HG03442 (cell line): ENCODE measurements around the gene DCT.

ENCODE experiments used
- ATAC-seq: cut with Tn5 transposase; IDR thresholded peaks from one replicate; pipeline ENCODE4 v1.9.1; 2021; ENCODE audit warnings: mild to moderate bottlenecking, moderate library complexity; ENCODE audit not compliant: unreplicated experiment

Gene DCT

GRCh38 chr13:94454906-94455305 is 24.6 kb downstream of the DCT start:
- ATAC-seq: no peak

- ATAC-seq: no peak
These were observed 25.1 kb downstream of the DCT start for GRCh38 chr13:94454334-94454733.

GRCh38 chr13:94444826-94445225 is 34.7 kb downstream of the DCT start:
- ATAC-seq: no peak

- ATAC-seq: peak; percentile 61
These were observed 43.8 kb downstream of the DCT start for GRCh38 chr13:94435604-94436226.

- ATAC-seq: peak; percentile 74
These were observed 46.2 kb downstream of the DCT start for GRCh38 chr13:94433055-94433961.

- ATAC-seq: no peak
These were observed 47.5 kb downstream of the DCT start for GRCh38 chr13:94431987-94432386.

GRCh38 chr13:94431574-94431973 is 47.9 kb downstream of the DCT start:
- ATAC-seq: no peak

- ATAC-seq: no peak
These were observed 52.0 kb downstream of the DCT start for GRCh38 chr13:94427313-94427953.

GRCh38 chr13:94419925-94420305 is 59.6 kb downstream of the DCT start:
- no peak for ATAC-seq

- ATAC-seq: peak; percentile 91
These were observed 60.1 kb downstream of the DCT start for GRCh38 chr13:94419304-94419924.

GRCh38 chr13:94417294-94417693 is 62.2 kb downstream of the DCT start:
- ATAC-seq: no peak

GRCh38 chr13:94416454-94417080 is 62.9 kb downstream of the DCT start:
- no peak for ATAC-seq

- ATAC-seq: no peak
These were observed 63.8 kb downstream of the DCT start for GRCh38 chr13:94415500-94416237.

GRCh38 chr13:94414708-94415107 is 64.8 kb downstream of the DCT start:
- no peak for ATAC-seq

GRCh38 chr13:94414141-94414540 is 65.3 kb downstream of the DCT start:
- no peak for ATAC-seq

- no peak for ATAC-seq
These were observed 65.9 kb downstream of the DCT start for GRCh38 chr13:94413598-94413944.

- no peak for ATAC-seq
These were observed 66.4 kb downstream of the DCT start for GRCh38 chr13:94412870-94413597.

- ATAC-seq: no peak
These were observed 67.7 kb downstream of the DCT start for GRCh38 chr13:94411747-94412146.

- ATAC-seq: no peak
These were observed 71.0 kb downstream of the DCT start for GRCh38 chr13:94408314-94409036.
